Upper lobe of right lung (tissue), 1 donor: ENCODE measurements around the gene WFDC2. TPM values are rescaled to one million over a fixed set of nuclear protein-coding genes. Genes with fewer than 3 reads are reported as not detected.

ENCODE experiments used
- ATAC-seq: fragments of 200-7000 bp; cut with Tn5 transposase; one replicate; pipeline ENCODE4 v1.9.1; 2020; ENCODE audit warnings: mild to moderate bottlenecking, moderate library complexity
- DNase-seq: peaks from one replicate; pipeline ENCODE4 v3.0.0-alpha.2; 2020
- H3K27ac ChIP-seq: fragments of 200-600 bp; one replicate; pipeline ENCODE4 v1.8.0; 2022
- H3K27me3 ChIP-seq: fragments of 200-600 bp; one replicate; pipeline ENCODE4 v1.8.0; 2022; ENCODE audit warnings: mild to moderate bottlenecking
- H3K36me3 ChIP-seq: fragments of 200-600 bp; one replicate; pipeline ENCODE4 v1.8.0; 2022
- H3K4me1 ChIP-seq: fragments of 200-600 bp; one replicate; pipeline ENCODE4 v1.8.0; 2022
- H3K4me3 ChIP-seq: fragments of 200-600 bp; one replicate; pipeline ENCODE4 v1.8.0; 2022; ENCODE audit warnings: mild to moderate bottlenecking
- H3K9me3 ChIP-seq: fragments of 200-600 bp; one replicate; pipeline ENCODE4 v1.8.0; 2022
- CTCF ChIP-seq: fragments of 200-600 bp; IDR thresholded peaks from one replicate; pipeline ENCODE4 v1.8.0; 2022; ENCODE audit warnings: antibody characterized with exemption
- intact Hi-C: fragments of 100-400 bp; cut with DNase I; formaldehyde crosslinking; loops from one replicate; pipeline ENCODE4 v1.11.0; 2022
- total RNA-seq: library from RNA; stranded (reverse); fragmentation: NEBNext Ultra II Directional; extraction: Animal tissue kit (Norgen Biotek cat#: 25700); gene quantifications from one replicate; pipeline ENCODE4 v1.2.1, GENCODE V29; 2021
- donor health status: DM: no; HTN: yes; CAD: no; lungs with severe emphysema.

WFDC2 gene
- total RNA-seq, 1 donor from 2014 or later: 113 TPM

GRCh38 chr20:45427236-45428149 lies 42.1 kb upstream of the WFDC2 start:
- H3K36me3 ChIP-seq: peaks cover 35% of the 10 kb centered on the region
- no peak for TF ChIP-seq CTCF
- DNase-seq: no peak
- H3K4me1 ChIP-seq: no peaks in the 10 kb centered on the region
- no peak overlapping the region for H3K27ac ChIP-seq
- no peaks in the 10 kb centered on the region for H3K27me3 ChIP-seq
- H3K4me3 ChIP-seq: no peak overlapping the region
- ATAC-seq: peak; percentile 45
- intact Hi-C loops: no loop called here
- H3K9me3 ChIP-seq: no peaks in the 10 kb centered on the region

- Histone ChIP-seq H3K27me3 (no peaks in the 10 kb centered on the region), H3K36me3 (peaks cover 14% of the 10 kb centered on the region), H3K27ac (no peak overlapping the region), H3K9me3 (no peaks in the 10 kb centered on the region), H3K4me3 (no peak overlapping the region), H3K4me1 (no peaks in the 10 kb centered on the region)
- intact Hi-C loops: loop anchor here (10.0 kb wide), 1 partner anchor 65 kb away; the partner anchor contains the start of gene SYS1
- no peak for DNase-seq
- ATAC-seq: no peak
- no peak for TF ChIP-seq CTCF
Measured at GRCh38 chr20:45429618-45430017, 39.9 kb upstream of the WFDC2 start.

- Histone ChIP-seq H3K4me3 (no peak overlapping the region), H3K9me3 (no peaks in the 10 kb centered on the region), H3K4me1 (no peaks in the 10 kb centered on the region), H3K27ac (no peak overlapping the region), H3K27me3 (no peaks in the 10 kb centered on the region), H3K36me3 (no peaks in the 10 kb centered on the region)
- TF ChIP-seq CTCF: no peak
- DNase-seq: no peak
- intact Hi-C loops: loop anchor here (10.0 kb wide), 1 partner anchor 67 kb away; the partner anchor contains the start of gene SYS1
- ATAC-seq: no peak
Measured at GRCh38 chr20:45432294-45432693, 37.3 kb upstream of the WFDC2 start.

- no peak for TF ChIP-seq CTCF
- Histone ChIP-seq H3K4me3 (no peak overlapping the region), H3K27ac (no peak overlapping the region), H3K36me3 (no peaks in the 10 kb centered on the region), H3K27me3 (no peaks in the 10 kb centered on the region), H3K9me3 (no peaks in the 10 kb centered on the region), H3K4me1 (no peaks in the 10 kb centered on the region)
- no peak for ATAC-seq
- no peak for DNase-seq
- intact Hi-C loops: loop anchor here (10.0 kb wide), 1 partner anchor 69 kb away; the partner anchor contains the start of gene SYS1
Measured at GRCh38 chr20:45433316-45433715, 36.2 kb upstream of the WFDC2 start.

- Histone ChIP-seq H3K4me1 (no peaks in the 10 kb centered on the region), H3K27ac (no peak overlapping the region), H3K27me3 (no peaks in the 10 kb centered on the region), H3K9me3 (no peaks in the 10 kb centered on the region), H3K4me3 (no peak overlapping the region), H3K36me3 (no peaks in the 10 kb centered on the region)
- no peak for ATAC-seq
- intact Hi-C loops: loop anchor here (10.0 kb wide), 1 partner anchor 69 kb away; the partner anchor contains the start of gene SYS1
- DNase-seq: no peak
- no peak for TF ChIP-seq CTCF
Measured at GRCh38 chr20:45433976-45434375, 35.6 kb upstream of the WFDC2 start.
